ENCODE measurements around the gene ACP7. TPM values are rescaled to one million over a fixed set of nuclear protein-coding genes. Genes with fewer than 3 reads are reported as not detected.

The ACP7 gene
- total RNA-seq, 1 experiment from 2014 or later, result 0.11 TPM

- Mint-ChIP-seq H3K36me3 (no peaks in the 10 kb centered on the region), H3K4me3 (no peak overlapping the region), H3K9me3 (no peaks in the 10 kb centered on the region), H3K4me1 (peaks cover 9% of the 10 kb centered on the region), H3K27me3 (ENCODE audit: low read depth) (no peaks in the 10 kb centered on the region), H3K27ac (no peak overlapping the region)
- DNase-seq (ENCODE audit: low spot score), result no peak
- CTCF ChIA-PET, result interaction anchor here (0.9 to 1.7 kb wide), 2 partner anchors 68 to 92 kb away, joined by 3 to 4 read pairs; no protein-coding TSS in a partner anchor
- ATAC-seq, result no peak
- POLR2A ChIA-PET, result interaction anchor here (0.6 kb wide), 1 partner anchor 73 kb away, joined by 3 read pairs; no protein-coding TSS in a partner anchor
- TF ChIP-seq FOXJ3 (CRISPR knock-in tag; IDR thresholded peaks at IDR 0.05; ENCODE audit: borderline replicate concordance) (no peak), ZNF263 (CRISPR knock-in tag; IDR thresholded peaks at IDR 0.05; ENCODE audit: low read depth) (no peak), OVOL2 (CRISPR knock-in tag; IDR thresholded peaks at IDR 0.05; ENCODE audit: borderline replicate concordance) (no peak), ZMAT4 (CRISPR knock-in tag; IDR thresholded peaks at IDR 0.05) (no peak), EMX1 (CRISPR knock-in tag; IDR thresholded peaks at IDR 0.05) (no peak), NR1H2 (CRISPR knock-in tag; IDR thresholded peaks at IDR 0.05) (no peak), ATF3 (CRISPR knock-in tag; conservative IDR thresholded peaks at IDR 0.05) (no peak), HMGA2 (CRISPR knock-in tag; IDR thresholded peaks at IDR 0.05) (no peak), MXD4 (CRISPR knock-in tag; IDR thresholded peaks at IDR 0.05; ENCODE audit: borderline replicate concordance) (no peak)
Measured at GRCh38 chr19:39119830-39120229, 35.7 kb downstream of the ACP7 start.

GRCh38 chr19:39122934-39123731 is 39.0 kb downstream of the ACP7 start:
- ChIA-PET POLR2A (interaction anchor here (0.7 kb wide), 1 partner anchor 80 kb away, joined by 10 read pairs; no protein-coding TSS in a partner anchor), CTCF (interaction anchor here (0.7 to 1.9 kb wide), 9 partner anchors 12 to 275 kb away, joined by 3 to 26 read pairs (median 6); partner anchors contain the start of genes NCCRP1 and SAMD4B)
- peaks cover 26% of the 10 kb centered on the region for H3K4me1 Mint-ChIP-seq
- no peaks in the 10 kb centered on the region for H3K9me3 Mint-ChIP-seq
- H3K27me3 Mint-ChIP-seq (ENCODE audit: low read depth), result no peaks in the 10 kb centered on the region
- ATAC-seq (no peak), DNase-seq (ENCODE audit: low spot score) (no peak)
- H3K36me3 Mint-ChIP-seq, result no peaks in the 10 kb centered on the region
- H3K27ac Mint-ChIP-seq, result 0 out of 2 replicates have a peak overlapping the region, but pooled peaks have one; percentile 41
- TF ChIP-seq ZNF121 (CRISPR knock-in tag; IDR thresholded peaks at IDR 0.05) (0 out of 2 replicates have a peak, but pooled peaks have one; percentile 56), ESRRA (CRISPR knock-in tag; IDR thresholded peaks at IDR 0.05; ENCODE audit: borderline replicate concordance) (no peak)
- H3K4me3 Mint-ChIP-seq, result no peak overlapping the region

- peak overlapping the region; percentile 39 for H3K4me3 Mint-ChIP-seq
- peak; percentile 5 for ATAC-seq
- ChIA-PET CTCF (interaction anchor here (0.7 kb wide), 1 partner anchor 274 kb away, joined by 4 read pairs; no protein-coding TSS in a partner anchor), POLR2A (interaction anchor here (0.7 kb wide), 1 partner anchor 79 kb away, joined by 10 read pairs; no protein-coding TSS in a partner anchor)
- H3K27me3 Mint-ChIP-seq (ENCODE audit: low read depth), result no peaks in the 10 kb centered on the region
- peak overlapping the region; percentile 75 for H3K27ac Mint-ChIP-seq
- no peaks in the 10 kb centered on the region for H3K9me3 Mint-ChIP-seq
- peaks cover 26% of the 10 kb centered on the region for H3K4me1 Mint-ChIP-seq
- DNase-seq (ENCODE audit: low spot score), result no peak
- no peaks in the 10 kb centered on the region for H3K36me3 Mint-ChIP-seq
- no peak for TF ChIP-seq E2F1 (CRISPR knock-in tag; IDR thresholded peaks at IDR 0.05)
- no peak for TF ChIP-seq FOXK1 (CRISPR knock-in tag; IDR thresholded peaks at IDR 0.05)
- no peak for TF ChIP-seq ZBTB21 (CRISPR knock-in tag; IDR thresholded peaks at IDR 0.05; ENCODE audit: borderline replicate concordance)
- no peak for TF ChIP-seq ARID4B (CRISPR knock-in tag; IDR thresholded peaks at IDR 0.05; ENCODE audit: borderline replicate concordance)
- no peak for TF ChIP-seq ZNF232 (CRISPR knock-in tag; IDR thresholded peaks at IDR 0.05)
- TF ChIP-seq MLX (CRISPR knock-in tag; IDR thresholded peaks at IDR 0.05), result no peak
- TF ChIP-seq PREB (CRISPR knock-in tag; IDR thresholded peaks at IDR 0.05; ENCODE audit: borderline replicate concordance), result no peak
- TF ChIP-seq HMGXB4 (CRISPR knock-in tag; IDR thresholded peaks at IDR 0.05), result no peak
Measured at GRCh38 chr19:39124136-39124764, 40.1 kb downstream of the ACP7 start.
